Activated T-cell treated with anti-CD3 and anti-CD28 coated beads, Interleukin-2, amount 50 U/mL, for 72 hours (primary cell): ENCODE results near the gene HNRNPK. TPM values are rescaled to one million over a fixed set of nuclear protein-coding genes. Genes with fewer than 3 reads are reported as not detected.

Experiments used
- ATAC-seq, 2 donors: fragments of 150-1000 bp; cut with Tn5 transposase; replicated peaks in 1 of 2; 2 replicates each; pipeline ENCODE4 v1.10.0; 2021; ENCODE audit warnings: moderate library complexity in 2 of 2, mild to moderate bottlenecking in 1 of 2
- DNase-seq, 2 donors: peaks; one replicate each; pipeline ENCODE4 v3.0.0; 2021 to 2022; ENCODE audit warnings: mixed read lengths in 1 of 2
- H3K27ac Mint-ChIP-seq: one replicate; pipeline ENCODE4 v1.8.0; 2022; ENCODE audit warnings: mild to moderate bottlenecking, moderate library complexity, mixed read lengths
- H3K27me3 Mint-ChIP-seq: one replicate; pipeline ENCODE4 v1.8.0; 2022; ENCODE audit warnings: low read depth, mixed read lengths
- H3K36me3 Mint-ChIP-seq, 2 donors: one replicate each; pipeline ENCODE4 v1.8.0; 2022; ENCODE audit warnings: mixed read lengths in 2 of 2, mild to moderate bottlenecking in 1 of 2; ENCODE audit not compliant: insufficient read depth in 2 of 2
- H3K4me1 Mint-ChIP-seq: one replicate; pipeline ENCODE4 v1.8.0; 2022; ENCODE audit warnings: low read depth, mixed read lengths
- H3K4me3 Mint-ChIP-seq, 2 donors: one replicate each; pipeline ENCODE4 v1.8.0; 2022; ENCODE audit warnings: mild to moderate bottlenecking in 2 of 2, mixed read lengths in 2 of 2, moderate library complexity in 2 of 2
- H3K9me3 Mint-ChIP-seq, 2 donors: one replicate each; pipeline ENCODE4 v1.8.0; 2022; ENCODE audit warnings: mixed read lengths in 2 of 2
- total RNA-seq, 2 donors: library from RNA; stranded (reverse); gene quantifications; one replicate each; pipeline ENCODE4 v1.2.3, GENCODE V29; 2022

Gene HNRNPK
- total RNA-seq, 2 donors from 2014 or later, result 638 to 674 TPM

DNA sequence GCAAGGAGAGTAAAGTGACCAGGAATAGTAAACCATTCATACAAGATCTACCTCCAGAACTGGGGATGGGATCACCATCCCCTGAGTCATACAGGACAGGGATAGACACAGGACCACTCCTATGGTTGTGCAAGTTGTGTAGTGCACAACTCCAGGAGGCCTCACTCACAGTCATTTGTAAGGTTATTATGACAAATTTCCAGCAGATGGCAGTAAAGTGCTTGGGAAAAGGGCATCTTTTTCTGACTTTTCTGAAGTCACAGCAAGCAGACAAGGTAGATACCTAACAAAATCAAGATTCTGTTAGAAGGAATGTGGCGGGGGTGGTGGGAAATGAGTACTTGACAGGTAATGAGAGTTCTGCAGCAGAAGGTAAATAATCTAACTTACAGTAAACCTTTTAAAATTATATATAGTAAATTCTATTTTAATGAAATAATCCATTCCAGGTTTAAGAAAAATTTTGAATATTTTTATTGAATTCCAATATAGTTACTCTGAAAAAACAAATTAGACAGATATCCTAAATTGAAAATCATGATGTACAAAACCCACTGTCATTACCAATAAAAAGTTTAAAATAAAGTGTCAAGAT lies 42.1 kb downstream of the HNRNPK start:
- Mint-ChIP-seq H3K27me3 (no peaks in the 10 kb centered on the region), H3K4me1 (peaks cover 6% of the 10 kb centered on the region), H3K9me3 (no peaks in the 10 kb centered on the region), H3K27ac (no peak overlapping the region), H3K4me3 (no peak overlapping the region), H3K36me3 (peaks cover 2 to 9% of the 10 kb centered on the region in 2 donors)
- peak; percentile 55 to 62 for ATAC-seq
- DNase-seq, result peak in 1 of 2 donors; percentile 53

DNA sequence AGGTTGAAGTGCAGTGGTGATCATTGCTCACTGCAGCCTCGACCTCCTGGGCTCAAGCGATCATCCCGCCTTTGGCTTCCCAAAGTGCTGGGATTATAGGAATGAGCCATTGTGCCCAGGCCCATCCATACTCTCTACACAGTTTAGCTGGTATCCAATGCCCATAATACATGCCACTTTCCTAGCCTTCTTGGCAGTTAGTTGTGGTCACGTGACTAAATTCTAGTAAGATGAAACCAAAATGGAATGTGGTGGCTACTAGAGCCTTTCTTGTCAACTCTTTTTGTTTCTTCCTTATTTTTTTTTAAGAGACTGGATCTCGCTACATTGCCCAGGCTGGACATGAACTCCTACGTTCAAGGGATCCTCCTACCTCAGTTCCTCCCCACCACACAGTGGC lies 43.5 kb downstream of the HNRNPK start:
- Mint-ChIP-seq H3K27me3 (no peaks in the 10 kb centered on the region), H3K9me3 (no peaks in the 10 kb centered on the region), H3K4me3 (no peak overlapping the region), H3K27ac (no peak overlapping the region), H3K36me3 (peaks cover 0 to 1% of the 10 kb centered on the region in 2 donors), H3K4me1 (peaks cover 13% of the 10 kb centered on the region)
- DNase-seq (no peak), ATAC-seq (no peak)

DNA sequence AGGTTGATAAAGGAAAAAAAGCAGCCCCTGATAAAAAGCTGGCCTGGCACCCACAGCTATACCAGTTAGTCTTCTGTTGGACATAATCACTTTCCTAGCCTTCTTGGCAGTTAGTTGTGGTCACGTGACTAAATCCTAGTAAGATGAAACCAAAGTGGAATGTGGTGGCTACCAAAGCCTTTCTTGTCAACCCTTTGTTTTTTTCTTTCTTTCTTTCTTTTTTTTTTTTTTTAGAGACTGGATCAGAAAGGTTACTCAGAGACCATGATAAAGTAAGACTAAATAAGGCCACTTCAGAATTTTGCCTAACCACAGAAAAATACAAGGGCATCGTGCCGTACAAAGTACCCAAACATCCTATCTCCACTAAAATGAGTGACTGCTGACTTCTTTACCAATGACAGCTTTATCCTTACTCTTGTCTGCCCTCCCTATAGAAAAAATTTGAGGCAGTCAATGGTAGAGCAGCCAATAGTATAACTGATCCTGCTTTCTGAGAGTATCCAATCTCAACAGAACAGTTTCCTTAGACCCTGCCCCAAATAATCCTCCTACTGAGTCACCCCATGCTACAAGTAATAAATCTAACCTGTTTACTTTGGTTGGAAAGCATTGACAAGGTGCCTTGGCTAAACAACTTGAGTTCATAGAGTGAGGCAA lies 44.6 kb downstream of the HNRNPK start:
- Mint-ChIP-seq H3K4me1 (peaks cover 10% of the 10 kb centered on the region), H3K9me3 (no peaks in the 10 kb centered on the region), H3K27me3 (no peaks in the 10 kb centered on the region), H3K36me3 (peaks cover 0 to 1% of the 10 kb centered on the region in 2 donors), H3K27ac (no peak overlapping the region), H3K4me3 (no peak overlapping the region)
- no peak for ATAC-seq
- DNase-seq, result no peak

DNA sequence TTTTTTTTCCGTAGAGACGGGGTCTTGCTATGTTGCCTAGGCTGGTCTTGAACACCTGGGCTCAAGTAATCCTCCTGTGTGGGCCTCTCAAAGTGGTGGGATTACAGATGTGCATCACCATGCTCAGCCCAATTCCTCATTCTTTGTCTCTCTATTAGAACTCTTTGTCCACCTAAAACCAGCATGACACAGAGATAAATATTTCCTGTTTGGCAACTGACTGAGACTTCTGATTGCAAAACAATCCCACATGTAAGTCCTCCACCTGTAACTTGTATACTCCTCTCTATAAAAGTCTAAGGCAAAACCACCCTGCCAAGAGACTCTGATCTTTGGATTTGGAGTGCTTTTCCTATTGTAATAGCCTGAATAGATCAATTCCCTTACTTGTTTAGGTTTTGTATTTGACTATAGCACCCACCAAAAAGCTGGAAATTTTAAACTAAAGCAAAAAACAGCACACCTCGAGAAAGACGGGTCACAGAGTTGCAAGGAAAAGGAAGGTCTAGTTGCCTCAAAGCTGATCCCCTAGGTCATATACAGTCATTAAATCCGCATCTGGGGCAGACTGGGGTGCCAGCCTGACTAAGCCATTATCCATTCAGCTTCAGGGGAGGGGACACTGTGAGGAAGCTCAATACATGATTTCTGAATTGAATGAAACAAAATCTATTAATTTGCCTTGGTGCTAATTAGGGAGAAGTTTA lies 45.3 kb downstream of the HNRNPK start:
- Mint-ChIP-seq H3K27me3 (no peaks in the 10 kb centered on the region), H3K4me1 (peaks cover 10% of the 10 kb centered on the region), H3K9me3 (no peaks in the 10 kb centered on the region), H3K27ac (no peak overlapping the region), H3K36me3 (peaks cover 0 to 1% of the 10 kb centered on the region in 2 donors), H3K4me3 (no peak overlapping the region)
- no peak for ATAC-seq
- no peak for DNase-seq

DNA sequence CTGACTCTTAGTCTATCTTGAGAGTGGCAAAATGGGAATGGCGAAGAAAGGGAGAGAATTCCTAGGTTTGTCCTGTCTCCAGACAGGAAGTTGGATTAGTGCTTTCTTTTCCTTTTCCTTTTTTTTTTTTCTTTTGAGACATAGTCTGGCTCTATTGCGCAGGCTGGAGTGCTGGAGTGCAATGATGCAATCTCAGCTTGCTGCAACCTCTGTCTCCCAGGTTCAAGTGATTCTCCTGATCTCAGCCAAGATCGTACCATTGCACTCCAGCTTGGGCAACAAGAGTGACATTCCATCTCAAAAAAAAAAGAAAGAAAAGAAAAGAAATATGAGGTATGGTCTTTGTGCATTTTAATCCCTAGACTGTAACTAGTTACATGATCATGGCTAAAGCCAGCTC lies 46.2 kb downstream of the HNRNPK start:
- no peak overlapping the region for H3K27ac Mint-ChIP-seq
- DNase-seq (no peak), ATAC-seq (no peak)
- H3K4me3 Mint-ChIP-seq, result no peak overlapping the region
- no peaks in the 10 kb centered on the region for H3K9me3 Mint-ChIP-seq
- peaks cover 0 to 1% of the 10 kb centered on the region in 2 donors for H3K36me3 Mint-ChIP-seq
- H3K4me1 Mint-ChIP-seq, result peaks cover 10% of the 10 kb centered on the region
- H3K27me3 Mint-ChIP-seq, result no peaks in the 10 kb centered on the region

DNA sequence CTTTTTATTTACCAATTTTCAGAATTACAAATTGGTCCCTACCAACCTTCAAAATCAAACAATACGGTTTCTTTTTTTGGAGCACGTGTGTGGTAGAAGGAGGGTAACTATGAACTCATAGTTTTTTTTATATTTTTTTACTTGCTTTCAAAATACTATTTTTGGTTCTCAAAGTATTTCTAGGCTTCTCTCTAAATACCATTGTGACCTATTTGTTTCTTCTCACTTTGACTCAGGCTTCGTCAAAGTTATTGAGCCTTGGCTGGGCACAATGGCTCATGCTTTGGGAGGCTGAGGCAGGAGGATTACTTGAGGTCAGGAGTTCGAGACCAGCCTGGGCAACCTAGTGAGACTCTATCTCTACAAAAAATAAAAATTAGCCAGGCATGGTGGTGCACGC lies 47.2 kb downstream of the HNRNPK start:
- no peaks in the 10 kb centered on the region for H3K27me3 Mint-ChIP-seq
- DNase-seq (no peak), ATAC-seq (no peak)
- peaks cover 10% of the 10 kb centered on the region for H3K4me1 Mint-ChIP-seq
- H3K27ac Mint-ChIP-seq, result no peak overlapping the region
- no peak overlapping the region for H3K4me3 Mint-ChIP-seq
- no peaks in the 10 kb centered on the region for H3K9me3 Mint-ChIP-seq
- no peaks in the 10 kb centered on the region for H3K36me3 Mint-ChIP-seq

DNA sequence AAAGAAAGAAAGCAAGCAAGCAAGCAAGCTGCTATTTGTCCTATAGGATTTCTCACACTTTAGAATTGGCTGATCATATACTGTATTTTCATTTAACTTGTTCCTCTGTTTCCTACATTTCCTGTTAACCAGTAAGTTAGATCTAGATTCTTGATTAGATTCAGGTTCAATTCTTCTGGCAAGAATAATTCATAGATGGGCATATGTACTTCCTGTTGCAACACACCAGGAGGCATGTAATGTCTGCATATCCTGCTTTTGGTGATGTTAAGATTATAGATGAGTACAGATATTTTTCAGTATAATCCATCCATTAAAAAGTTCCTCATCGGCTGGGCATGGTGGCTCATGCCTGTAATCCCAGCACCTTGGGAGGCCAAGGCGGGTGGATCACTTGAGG lies 48.0 kb downstream of the HNRNPK start:
- no peaks in the 10 kb centered on the region for H3K9me3 Mint-ChIP-seq
- H3K27me3 Mint-ChIP-seq, result no peaks in the 10 kb centered on the region
- no peak overlapping the region for H3K27ac Mint-ChIP-seq
- peaks cover 10% of the 10 kb centered on the region for H3K4me1 Mint-ChIP-seq
- no peak overlapping the region for H3K4me3 Mint-ChIP-seq
- no peaks in the 10 kb centered on the region for H3K36me3 Mint-ChIP-seq
- no peak for ATAC-seq
- DNase-seq, result no peak

DNA sequence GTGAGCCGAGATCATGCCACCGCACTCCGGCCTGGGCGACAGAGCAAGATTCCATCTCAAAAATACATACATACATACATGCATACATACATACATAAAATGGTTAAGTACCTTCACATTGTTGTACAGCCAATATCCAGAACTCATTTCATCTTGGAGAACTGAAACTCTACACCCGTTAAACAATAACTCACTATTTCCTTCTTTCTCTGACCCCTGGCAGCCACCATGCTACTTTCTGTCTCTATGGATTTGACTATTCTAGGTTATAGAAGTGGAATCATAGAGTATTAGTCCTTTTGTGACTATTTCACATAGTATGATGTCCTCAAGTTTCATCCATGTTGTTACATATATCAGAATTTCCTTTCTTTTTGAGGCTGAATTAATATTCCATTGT lies 49.1 kb downstream of the HNRNPK start:
- Mint-ChIP-seq H3K4me1 (peaks cover 10% of the 10 kb centered on the region), H3K27me3 (no peaks in the 10 kb centered on the region), H3K9me3 (no peaks in the 10 kb centered on the region), H3K4me3 (no peak overlapping the region), H3K27ac (no peak overlapping the region), H3K36me3 (no peaks in the 10 kb centered on the region)
- DNase-seq, result no peak
- ATAC-seq, result no peak

DNA sequence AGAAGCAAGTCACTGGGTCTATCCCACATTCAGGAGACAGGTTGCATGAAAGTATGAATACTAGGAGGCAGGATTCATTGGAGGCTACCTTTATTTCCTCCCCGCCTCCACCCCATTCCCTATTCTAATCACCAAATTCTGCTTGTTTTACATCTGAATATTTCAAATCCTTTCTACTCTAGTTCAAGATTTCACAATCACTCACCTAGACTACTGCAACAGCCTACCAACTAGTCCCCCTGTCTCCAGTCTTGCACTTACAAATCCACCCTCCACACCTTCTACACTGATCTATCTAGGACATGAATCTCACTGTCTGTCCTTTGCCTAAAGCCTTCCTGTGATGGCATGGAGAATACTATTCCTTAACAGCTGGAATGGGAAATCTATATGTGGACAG lies 52.4 kb downstream of the HNRNPK start:
- Mint-ChIP-seq H3K9me3 (no peaks in the 10 kb centered on the region), H3K4me3 (no peak overlapping the region), H3K4me1 (peaks cover 10% of the 10 kb centered on the region), H3K36me3 (no peaks in the 10 kb centered on the region), H3K27me3 (no peaks in the 10 kb centered on the region), H3K27ac (no peak overlapping the region)
- DNase-seq, result no peak
- ATAC-seq, result no peak

DNA sequence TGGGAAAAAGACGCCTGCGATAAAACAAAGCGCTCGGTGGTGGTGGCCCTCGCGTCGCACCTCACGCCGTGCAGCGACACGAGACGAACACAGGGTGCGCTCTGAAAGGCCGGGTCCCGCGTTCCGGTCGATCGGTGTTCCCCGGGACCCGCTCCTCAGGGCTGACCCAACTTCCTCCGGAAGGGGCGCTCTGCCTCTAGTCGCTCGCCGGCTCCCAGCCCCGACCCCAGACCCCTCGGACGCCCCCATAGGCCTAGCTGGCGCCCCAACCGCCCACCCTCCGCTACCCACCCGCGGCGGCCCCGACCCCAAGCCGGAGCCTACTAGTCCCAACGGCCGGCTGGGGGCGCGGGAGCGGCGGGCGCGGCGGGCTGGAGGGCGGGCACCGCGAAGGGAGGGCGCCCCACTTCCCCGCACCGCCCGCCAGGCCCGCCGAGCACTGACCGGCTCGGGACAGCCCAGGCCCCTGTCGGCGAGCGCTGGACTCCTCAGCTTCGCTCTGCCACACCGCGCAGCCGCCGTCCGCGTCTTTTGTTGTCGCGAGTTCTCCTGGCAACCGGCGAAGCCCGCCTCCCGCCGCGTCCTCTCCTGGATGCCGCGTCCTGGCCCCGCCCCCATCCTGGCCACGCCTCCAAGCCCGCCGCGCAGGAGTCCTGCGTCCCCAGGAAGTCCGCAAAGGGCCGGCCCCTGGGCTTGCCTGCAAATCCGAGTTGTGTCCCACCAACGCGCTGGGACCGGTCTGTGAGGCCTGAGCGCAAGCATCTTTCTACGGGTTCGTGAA lies 58.9 kb downstream of the HNRNPK start, which contains the start of gene KIF27:
KIF27 (minus strand) TSS at position 506 of the 781 bp plus-strand sequence. CDS start 5,841 bp downstream, outside the sequence.
- no peaks in the 10 kb centered on the region for H3K36me3 Mint-ChIP-seq
- H3K27me3 Mint-ChIP-seq, result no peaks in the 10 kb centered on the region
- ATAC-seq (peak; percentile 88 to 92), DNase-seq (peak; percentile 98 to 99)
- H3K27ac Mint-ChIP-seq, result peak within 1 kb of the TSS; percentile 97
- H3K4me1 Mint-ChIP-seq, result peaks cover 16% of the 10 kb centered on the region
- H3K4me3 Mint-ChIP-seq, result peak within 1 kb of the TSS; percentile 86 to 92
- H3K9me3 Mint-ChIP-seq, result no peaks in the 10 kb centered on the region

DNA sequence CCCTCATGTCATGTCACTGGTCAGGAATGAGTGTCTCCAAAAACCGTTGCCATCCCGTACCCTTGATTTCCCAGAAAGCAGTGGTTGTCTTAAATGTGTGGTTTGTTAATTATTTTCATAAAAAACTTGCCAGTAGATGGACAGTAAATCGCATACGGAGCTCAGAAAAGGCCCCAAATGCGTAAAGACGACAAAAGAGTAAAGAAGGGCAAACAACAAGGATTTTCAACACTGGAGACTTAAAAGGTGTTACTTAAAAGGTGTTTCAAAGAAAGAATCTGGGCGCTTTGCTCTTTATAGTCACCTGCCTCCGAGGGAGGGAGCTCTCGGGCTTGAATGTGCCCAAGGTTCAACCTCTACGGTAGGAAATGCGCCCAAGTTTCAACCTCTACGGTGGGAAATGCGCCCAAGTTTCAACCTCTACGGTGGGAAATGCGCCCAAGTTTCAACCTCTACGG lies 59.5 kb downstream of the HNRNPK start:
- peaks cover 16% of the 10 kb centered on the region for H3K4me1 Mint-ChIP-seq
- H3K27ac Mint-ChIP-seq, result peak overlapping the region; percentile 87
- no peaks in the 10 kb centered on the region for H3K36me3 Mint-ChIP-seq
- ATAC-seq, result peak; percentile 22 to 23
- peak overlapping the region; percentile 84 to 90 for H3K4me3 Mint-ChIP-seq
- DNase-seq, result no peak
- H3K9me3 Mint-ChIP-seq, result no peaks in the 10 kb centered on the region
- H3K27me3 Mint-ChIP-seq, result no peaks in the 10 kb centered on the region

DNA sequence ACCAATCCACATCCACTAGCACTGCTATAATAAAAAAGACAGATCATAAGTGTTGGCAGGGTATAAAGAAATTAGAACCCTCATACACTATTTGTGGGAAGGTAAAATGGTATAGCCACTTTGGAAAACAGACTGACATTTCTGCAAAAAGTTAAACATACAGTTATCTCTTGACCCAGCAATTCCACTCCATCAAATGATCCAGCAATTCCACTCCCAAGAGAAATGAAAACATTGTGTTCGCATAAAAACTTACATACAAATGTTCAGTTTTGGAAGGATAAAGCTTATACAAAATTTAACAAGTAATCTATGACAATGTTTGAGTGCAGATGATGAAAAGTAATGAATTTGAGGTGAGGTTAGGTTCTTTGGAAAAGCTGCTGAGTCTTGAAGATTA lies 60.9 kb downstream of the HNRNPK start:
- ATAC-seq, result no peak
- Mint-ChIP-seq H3K27me3 (no peaks in the 10 kb centered on the region), H3K9me3 (no peaks in the 10 kb centered on the region), H3K36me3 (no peaks in the 10 kb centered on the region), H3K4me3 (no peak overlapping the region), H3K27ac (no peak overlapping the region), H3K4me1 (peaks cover 16% of the 10 kb centered on the region)
- DNase-seq, result no peak
